Memory B cell (primary cell): Measurements from ENCODE around the gene TNFAIP2.

ENCODE experiments used
- ATAC-seq: fragments of 150-1000 bp; cut with Tn5 transposase; 2 replicates; pipeline ENCODE4 v1.10.0; 2021; ENCODE audit warnings: low read depth, mild to moderate bottlenecking, moderate library complexity
- DNase-seq, 2 donors: peaks; one replicate each; pipeline ENCODE4 v3.0.0; 2022; ENCODE audit warnings: low spot score in 2 of 2
- H3K27ac Mint-ChIP-seq: one replicate; pipeline ENCODE4 v1.8.0; 2022; ENCODE audit warnings: mild to moderate bottlenecking, moderate library complexity, mixed read lengths
- H3K27me3 Mint-ChIP-seq: one replicate; pipeline ENCODE4 v1.8.0; 2022; ENCODE audit warnings: mixed read lengths
- H3K36me3 Mint-ChIP-seq: one replicate; pipeline ENCODE4 v1.8.0; 2022; ENCODE audit warnings: mild to moderate bottlenecking, mixed read lengths
- H3K4me1 Mint-ChIP-seq: one replicate; pipeline ENCODE4 v1.8.0; 2022; ENCODE audit warnings: mixed read lengths
- H3K4me3 Mint-ChIP-seq: one replicate; pipeline ENCODE4 v1.8.0; 2022; ENCODE audit warnings: mild to moderate bottlenecking, moderate library complexity, mixed read lengths
- H3K9me3 Mint-ChIP-seq: one replicate; pipeline ENCODE4 v1.8.0; 2022; ENCODE audit warnings: mixed read lengths

Gene TNFAIP2

DNA sequence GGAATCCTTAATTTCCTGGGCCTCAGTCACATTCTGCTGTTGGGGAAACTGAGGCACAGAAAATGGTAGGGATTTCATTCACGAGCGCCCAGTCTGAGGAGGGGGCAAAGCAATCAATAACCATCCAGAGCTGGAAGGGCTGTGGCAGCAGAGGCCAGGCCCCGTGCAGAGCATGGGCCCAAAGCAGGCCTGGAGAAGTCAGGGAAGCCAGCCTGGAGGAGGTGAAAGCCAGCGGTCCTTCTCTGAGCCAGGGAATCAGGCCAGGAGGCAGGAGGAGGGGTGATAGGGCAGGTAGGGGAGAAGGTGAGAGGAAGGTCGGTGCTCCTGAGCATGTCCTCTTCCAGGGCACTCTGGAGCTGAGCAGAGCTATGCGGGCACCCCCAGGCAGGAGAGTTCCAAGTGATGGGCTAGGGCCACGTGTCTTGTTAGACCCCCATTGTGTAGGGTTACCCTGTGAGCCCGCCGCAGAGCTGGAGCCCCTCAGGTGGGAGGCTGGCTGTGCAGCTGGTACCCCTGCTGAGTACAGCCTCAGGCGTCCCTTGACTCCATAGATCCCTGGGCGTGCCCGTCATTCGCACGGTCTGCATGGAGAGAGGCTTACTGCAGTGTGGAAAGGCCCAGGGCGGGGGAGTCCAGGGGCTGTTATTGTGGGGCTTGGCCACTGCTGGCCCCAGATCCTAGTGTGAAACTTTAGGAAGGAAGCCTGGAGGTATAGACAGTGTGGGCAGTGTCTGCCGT, 4.8 kb downstream of the TNFAIP2 start:
- no peaks in the 10 kb centered on the region for H3K36me3 Mint-ChIP-seq
- H3K4me3 Mint-ChIP-seq, result no peak overlapping the region
- ATAC-seq (no peak), DNase-seq (no peak)
- peaks cover 2% of the 10 kb centered on the region for H3K9me3 Mint-ChIP-seq
- peaks cover 13% of the 10 kb centered on the region for H3K27me3 Mint-ChIP-seq
- no peak overlapping the region for H3K27ac Mint-ChIP-seq
- H3K4me1 Mint-ChIP-seq, result peaks cover 4% of the 10 kb centered on the region

DNA sequence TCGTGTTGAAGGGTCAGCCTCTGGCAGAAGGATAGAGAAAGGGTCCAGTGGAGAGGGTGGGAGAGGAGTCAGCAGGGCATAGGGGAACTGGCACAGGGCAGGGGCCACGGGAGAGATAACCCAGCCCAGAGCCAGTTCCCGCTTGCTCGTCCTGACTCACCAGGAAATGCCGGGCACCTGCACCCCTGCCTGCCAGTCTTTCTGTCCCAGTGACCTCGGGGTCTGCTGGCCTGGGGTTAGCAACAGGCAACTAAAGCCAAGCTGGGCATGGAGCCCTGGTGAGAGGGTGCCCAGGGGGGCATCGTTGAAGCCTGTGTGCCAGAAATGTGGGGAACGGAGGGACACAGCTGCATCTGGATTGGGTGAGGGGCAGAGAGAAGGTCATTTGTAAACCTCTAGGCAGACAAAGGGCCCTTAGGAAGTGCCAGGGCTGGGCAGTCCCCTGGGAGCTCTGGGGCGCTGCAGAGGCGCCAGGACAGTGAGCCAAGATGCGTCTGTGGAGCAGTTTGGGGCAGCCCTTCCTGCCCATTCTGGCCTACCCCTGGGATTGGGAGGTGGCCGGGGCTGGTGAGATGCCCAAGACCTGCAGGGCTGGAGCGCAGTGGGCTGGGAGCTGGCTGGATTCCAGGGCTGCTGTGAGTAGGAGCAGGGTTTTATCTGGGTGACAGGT, 5.5 kb downstream of the TNFAIP2 start:
- ATAC-seq (no peak), DNase-seq (no peak)
- no peaks in the 10 kb centered on the region for H3K36me3 Mint-ChIP-seq
- peaks cover 2% of the 10 kb centered on the region for H3K9me3 Mint-ChIP-seq
- peaks cover 4% of the 10 kb centered on the region for H3K4me1 Mint-ChIP-seq
- no peak overlapping the region for H3K27ac Mint-ChIP-seq
- no peak overlapping the region for H3K4me3 Mint-ChIP-seq
- peaks cover 13% of the 10 kb centered on the region for H3K27me3 Mint-ChIP-seq

DNA sequence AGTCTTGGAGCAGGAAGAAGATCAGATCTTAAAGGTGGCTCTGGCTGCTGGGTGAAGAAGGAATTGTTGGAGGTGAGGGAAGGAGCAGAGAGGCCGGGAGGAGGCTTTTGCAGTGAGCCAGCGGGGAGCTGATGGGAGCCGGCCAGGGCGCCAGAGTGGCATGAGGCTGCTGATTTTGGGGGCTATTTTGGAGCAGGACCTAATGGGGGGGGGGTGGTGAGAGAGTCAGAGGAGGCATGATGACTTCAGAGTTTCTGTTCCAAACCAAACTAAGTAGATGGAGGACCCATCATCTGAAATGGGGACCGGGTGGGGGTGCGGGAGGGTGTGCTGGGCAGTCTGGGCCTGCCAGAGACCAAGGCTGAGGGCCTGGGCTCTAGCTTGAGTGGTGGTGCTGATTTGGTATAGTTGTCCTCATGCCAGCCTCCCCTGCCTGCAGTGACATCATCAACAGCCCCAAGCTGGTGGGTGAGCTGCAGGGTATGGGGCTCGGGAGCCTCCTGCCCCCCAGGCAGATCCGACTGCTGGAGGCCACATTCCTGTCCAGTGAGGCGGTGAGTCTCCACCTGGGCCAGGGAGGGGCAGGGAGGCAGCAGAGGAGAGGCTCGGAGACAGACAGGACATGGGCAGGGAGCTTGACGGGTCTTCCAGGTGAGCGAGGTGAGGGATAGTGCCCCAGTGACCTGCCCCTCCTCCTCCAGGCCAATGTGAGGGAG, 6.2 kb downstream of the TNFAIP2 start:
- H3K9me3 Mint-ChIP-seq, result peaks cover 2% of the 10 kb centered on the region
- no peaks in the 10 kb centered on the region for H3K4me1 Mint-ChIP-seq
- no peak for DNase-seq
- H3K36me3 Mint-ChIP-seq, result no peaks in the 10 kb centered on the region
- H3K4me3 Mint-ChIP-seq, result no peak overlapping the region
- H3K27ac Mint-ChIP-seq, result no peak overlapping the region
- ATAC-seq, result no peak
- peaks cover 9% of the 10 kb centered on the region for H3K27me3 Mint-ChIP-seq

DNA sequence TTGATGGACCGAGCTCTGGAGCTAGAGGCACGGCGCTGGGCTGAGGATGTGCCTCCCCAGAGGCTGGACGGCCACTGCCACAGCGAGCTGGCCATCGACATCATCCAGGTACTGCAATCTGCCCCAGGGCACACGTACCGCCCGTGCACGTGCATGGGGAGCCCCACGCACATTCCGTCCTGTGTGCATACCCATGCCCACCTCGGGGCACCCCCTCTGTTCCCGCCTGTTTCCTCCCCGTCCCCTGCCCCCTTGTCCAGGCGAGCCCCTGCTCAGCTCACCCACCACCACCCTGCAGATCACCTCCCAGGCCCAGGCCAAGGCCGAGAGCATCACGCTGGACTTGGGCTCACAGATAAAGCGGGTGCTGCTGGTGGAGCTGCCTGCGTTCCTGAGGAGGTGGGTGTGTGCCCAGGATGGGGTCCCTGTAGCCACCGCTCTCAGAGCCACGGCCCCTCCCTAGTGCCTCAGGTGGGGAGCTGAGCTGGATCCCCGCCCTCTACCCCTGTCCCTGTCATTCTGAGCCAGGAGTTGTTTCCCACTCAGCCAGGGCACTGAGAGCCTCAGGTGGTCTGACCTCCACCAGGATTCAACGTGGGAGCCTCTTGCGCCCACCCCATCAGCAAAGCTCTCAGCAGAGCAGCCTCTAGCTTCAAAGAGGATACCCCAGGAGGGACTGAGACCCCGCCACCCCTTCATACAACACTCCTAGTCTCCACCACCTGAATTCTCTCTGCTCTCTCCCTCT, 6.9 kb downstream of the TNFAIP2 start:
- no peaks in the 10 kb centered on the region for H3K4me1 Mint-ChIP-seq
- H3K36me3 Mint-ChIP-seq, result no peaks in the 10 kb centered on the region
- no peak for ATAC-seq
- H3K4me3 Mint-ChIP-seq, result no peak overlapping the region
- no peak overlapping the region for H3K27ac Mint-ChIP-seq
- DNase-seq, result no peak
- peaks cover 8% of the 10 kb centered on the region for H3K27me3 Mint-ChIP-seq
- peaks cover 2% of the 10 kb centered on the region for H3K9me3 Mint-ChIP-seq

DNA sequence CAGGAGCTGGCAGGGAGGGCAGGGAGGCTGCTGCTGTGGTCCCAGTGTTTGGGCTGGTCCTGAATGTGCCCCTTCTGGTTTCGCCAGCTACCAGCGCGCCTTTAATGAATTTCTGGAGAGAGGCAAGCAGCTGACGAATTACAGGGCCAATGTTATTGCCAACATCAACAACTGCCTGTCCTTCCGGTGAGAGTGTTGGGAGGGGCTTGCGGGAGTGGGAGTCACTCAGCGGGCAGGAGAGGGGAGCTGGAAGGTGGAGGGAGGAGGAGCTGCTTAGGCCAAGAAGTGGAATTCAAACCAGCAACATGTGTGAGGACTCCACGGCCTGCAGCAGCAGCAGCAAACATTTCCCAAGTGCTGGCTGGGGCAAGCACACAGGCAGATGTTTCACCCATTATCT, 7.7 kb downstream of the TNFAIP2 start:
- H3K27ac Mint-ChIP-seq, result no peak overlapping the region
- H3K9me3 Mint-ChIP-seq, result peaks cover 2% of the 10 kb centered on the region
- H3K36me3 Mint-ChIP-seq, result no peaks in the 10 kb centered on the region
- H3K4me1 Mint-ChIP-seq, result no peaks in the 10 kb centered on the region
- ATAC-seq (no peak), DNase-seq (no peak)
- no peak overlapping the region for H3K4me3 Mint-ChIP-seq
- H3K27me3 Mint-ChIP-seq, result peaks cover 7% of the 10 kb centered on the region

DNA sequence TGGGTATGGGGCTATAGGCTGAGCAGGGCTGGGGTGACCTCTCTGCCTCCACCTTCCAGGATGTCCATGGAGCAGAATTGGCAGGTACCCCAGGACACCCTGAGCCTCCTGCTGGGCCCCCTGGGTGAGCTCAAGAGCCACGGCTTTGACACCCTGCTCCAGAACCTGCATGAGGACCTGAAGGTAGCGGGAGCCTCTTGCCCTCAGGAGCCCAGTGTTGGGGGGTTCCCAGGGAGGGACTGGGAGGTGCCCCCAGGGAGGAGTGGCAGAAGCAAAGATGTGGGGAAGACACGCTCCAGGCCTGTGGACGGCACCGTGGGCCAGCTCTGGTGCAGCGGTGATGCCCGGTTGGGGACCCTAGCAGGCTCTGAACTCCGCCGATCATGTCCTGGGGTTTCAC, 8.3 kb downstream of the TNFAIP2 start:
- DNase-seq, result no peak
- H3K4me3 Mint-ChIP-seq, result no peak overlapping the region
- H3K9me3 Mint-ChIP-seq, result no peaks in the 10 kb centered on the region
- ATAC-seq, result no peak
- H3K4me1 Mint-ChIP-seq, result no peaks in the 10 kb centered on the region
- peaks cover 7% of the 10 kb centered on the region for H3K27me3 Mint-ChIP-seq
- H3K36me3 Mint-ChIP-seq, result no peaks in the 10 kb centered on the region
- H3K27ac Mint-ChIP-seq, result no peak overlapping the region

DNA sequence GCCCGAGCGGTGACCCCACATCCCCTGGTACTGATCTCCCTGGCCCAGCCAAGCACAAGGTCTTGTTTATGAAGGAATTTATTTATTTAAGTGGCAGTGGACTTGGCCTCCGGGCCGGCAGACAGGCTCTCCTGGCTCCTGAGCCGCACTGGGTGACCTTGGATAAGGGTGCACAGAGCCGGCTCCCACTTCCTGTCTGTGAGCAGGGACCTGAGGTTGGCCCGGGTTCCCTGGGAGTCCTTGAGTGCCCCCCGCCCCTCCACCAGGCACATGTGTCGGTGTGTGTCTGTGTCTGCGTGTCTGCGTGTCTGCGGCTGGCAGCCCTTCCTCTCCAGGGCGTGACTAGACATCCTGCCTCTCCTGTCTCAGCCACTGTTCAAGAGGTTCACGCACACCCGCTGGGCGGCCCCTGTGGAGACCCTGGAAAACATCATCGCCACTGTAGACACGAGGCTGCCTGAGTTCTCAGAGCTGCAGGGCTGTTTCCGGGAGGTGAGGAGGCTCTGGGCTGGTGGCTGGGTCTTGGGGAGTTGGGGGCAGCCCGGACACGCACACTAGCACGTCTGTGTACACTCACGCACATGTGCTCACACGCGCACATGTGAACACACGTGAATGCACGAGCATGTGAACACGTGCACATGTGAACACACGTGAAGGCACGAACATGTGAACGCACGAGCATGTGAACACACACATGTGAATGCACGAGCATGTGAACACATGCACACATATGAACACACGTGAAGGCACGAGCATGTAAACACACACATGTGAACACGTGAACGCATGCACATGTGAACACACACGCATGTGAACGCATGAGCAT, 9.3 kb downstream of the TNFAIP2 start:
- Mint-ChIP-seq H3K4me3 (no peak overlapping the region), H3K4me1 (no peaks in the 10 kb centered on the region), H3K36me3 (no peaks in the 10 kb centered on the region), H3K27me3 (peaks cover 7% of the 10 kb centered on the region), H3K9me3 (no peaks in the 10 kb centered on the region), H3K27ac (no peak overlapping the region)
- no peak for ATAC-seq
- DNase-seq, result no peak

DNA sequence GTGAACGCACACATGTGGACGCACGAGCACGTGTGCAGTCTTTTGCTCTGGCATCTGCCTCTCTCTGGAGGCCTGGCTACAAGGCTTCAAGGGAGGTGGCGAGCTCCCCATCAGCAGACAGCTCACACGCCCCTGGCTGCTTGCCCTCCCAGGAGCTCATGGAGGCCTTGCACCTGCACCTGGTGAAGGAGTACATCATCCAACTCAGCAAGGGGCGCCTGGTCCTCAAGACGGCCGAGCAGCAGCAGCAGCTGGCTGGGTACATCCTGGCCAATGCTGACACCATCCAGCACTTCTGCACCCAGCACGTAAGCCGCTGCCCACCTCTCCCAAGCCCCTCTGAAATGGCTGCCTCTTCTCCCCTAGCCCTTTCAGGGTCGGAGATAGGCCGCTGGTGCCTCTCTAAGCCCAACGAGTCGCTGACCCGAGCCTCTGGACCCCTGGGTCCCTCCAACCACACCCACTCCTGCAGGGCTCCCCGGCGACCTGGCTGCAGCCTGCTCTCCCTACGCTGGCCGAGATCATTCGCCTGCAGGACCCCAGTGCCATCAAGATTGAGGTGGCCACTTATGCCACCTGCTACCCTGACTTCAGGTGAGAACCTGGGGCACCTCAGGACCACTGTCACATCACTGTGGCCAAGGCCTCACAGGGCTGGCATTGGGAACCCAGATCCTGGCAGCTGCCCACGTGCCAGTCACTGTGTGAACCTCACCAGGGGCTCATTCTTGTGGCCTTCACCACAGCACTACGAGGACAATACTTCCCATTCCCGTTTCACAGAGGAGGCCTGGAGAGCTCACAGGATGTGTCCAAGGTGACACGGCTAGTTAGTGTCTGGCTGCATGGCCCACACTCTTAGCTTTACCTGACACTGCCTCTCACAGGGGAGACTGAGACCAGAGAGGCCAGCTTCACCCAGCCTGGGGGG, 10.2 kb downstream of the TNFAIP2 start:
- Mint-ChIP-seq H3K27ac (no peak overlapping the region), H3K27me3 (peaks cover 7% of the 10 kb centered on the region), H3K4me3 (no peak overlapping the region), H3K4me1 (no peaks in the 10 kb centered on the region), H3K9me3 (no peaks in the 10 kb centered on the region), H3K36me3 (no peaks in the 10 kb centered on the region)
- no peak for ATAC-seq
- DNase-seq, result no peak

DNA sequence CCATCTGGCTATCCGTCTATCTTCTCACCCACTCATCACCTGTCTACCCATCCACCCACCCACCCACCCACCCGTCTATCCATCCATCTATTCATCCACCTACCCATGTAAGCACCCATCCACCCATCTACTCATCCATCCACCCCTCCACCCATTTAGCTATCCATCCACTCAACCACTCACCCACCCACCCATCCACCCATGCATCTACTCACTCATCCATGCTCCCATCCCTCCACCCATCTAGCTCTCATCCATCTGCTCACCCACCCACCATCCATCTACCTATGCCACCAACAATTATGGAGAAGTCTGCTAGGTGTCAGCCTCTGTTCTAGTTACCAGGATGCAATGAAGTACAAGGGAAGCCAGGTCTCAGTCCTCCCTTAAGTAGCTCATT, 11.1 kb downstream of the TNFAIP2 start:
- ATAC-seq, result no peak
- Mint-ChIP-seq H3K4me3 (no peak overlapping the region), H3K4me1 (no peaks in the 10 kb centered on the region), H3K36me3 (no peaks in the 10 kb centered on the region), H3K27ac (no peak overlapping the region), H3K27me3 (peaks cover 7% of the 10 kb centered on the region), H3K9me3 (no peaks in the 10 kb centered on the region)
- DNase-seq, result no peak

DNA sequence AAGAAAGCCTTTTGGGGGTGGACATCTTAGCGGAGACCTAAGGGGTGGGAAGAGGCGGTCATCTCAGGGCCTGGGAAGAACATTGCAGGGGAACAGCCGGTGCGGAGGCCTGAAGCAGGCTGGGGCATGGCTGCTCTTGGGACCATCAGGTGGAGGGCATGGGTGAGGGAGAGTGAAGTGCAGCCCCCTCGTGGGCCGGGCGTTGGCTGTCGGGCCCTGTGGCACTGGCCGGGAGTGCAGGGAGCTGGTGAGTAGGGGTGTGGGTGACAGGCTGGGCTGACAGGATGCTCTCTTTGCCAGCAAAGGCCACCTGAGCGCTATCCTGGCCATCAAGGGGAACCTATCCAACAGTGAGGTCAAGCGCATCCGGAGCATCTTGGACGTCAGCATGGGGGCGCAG, 11.7 kb downstream of the TNFAIP2 start:
- Mint-ChIP-seq H3K4me1 (no peaks in the 10 kb centered on the region), H3K36me3 (no peaks in the 10 kb centered on the region), H3K27ac (no peak overlapping the region), H3K4me3 (no peak overlapping the region), H3K9me3 (no peaks in the 10 kb centered on the region), H3K27me3 (peaks cover 7% of the 10 kb centered on the region)
- DNase-seq (no peak), ATAC-seq (no peak)

DNA sequence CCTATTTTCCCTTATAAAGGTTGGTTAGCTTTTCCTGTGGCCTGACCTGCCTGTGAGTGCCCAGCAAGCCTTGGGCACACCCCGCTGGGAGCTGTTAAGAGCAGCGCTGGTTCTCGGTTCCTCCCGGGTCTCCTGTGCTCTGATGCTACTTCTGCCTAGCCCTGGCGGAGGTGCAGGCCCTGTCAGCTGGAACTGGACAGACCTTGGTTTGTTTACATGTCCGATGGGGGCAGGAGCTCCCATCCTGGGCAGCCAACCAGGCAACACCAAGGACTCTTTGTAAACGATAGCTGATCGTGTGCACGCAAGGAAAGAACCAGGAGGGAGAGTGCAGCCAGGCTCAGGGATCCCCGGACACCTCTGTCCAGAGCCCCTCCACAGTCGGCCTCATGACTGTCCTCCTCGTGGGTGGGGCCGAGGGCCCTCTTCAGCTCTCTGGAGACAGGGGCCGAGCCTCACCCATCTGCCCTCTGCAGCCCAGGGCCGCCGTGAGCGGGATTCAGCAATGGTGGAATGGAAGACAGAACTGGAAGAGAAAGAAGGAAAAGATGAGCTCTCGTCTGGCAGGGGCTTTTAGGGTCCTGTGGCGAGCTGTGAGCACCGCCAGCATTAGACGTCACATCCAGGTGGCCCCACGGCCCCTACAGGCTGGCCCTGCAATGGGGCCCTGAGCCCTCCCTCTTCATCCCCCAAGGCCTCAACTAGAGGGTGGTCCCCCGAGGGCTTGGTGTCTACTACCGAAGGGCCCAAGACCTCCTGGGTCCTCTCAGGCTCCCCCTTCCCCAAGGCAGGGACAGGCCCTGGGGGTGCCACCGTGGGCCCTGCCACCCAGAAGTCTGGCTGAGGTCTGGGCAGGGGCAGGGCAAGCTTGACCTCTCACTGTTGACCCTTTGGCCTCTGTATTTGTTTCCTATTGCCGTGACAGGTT, 12.3 kb downstream of the TNFAIP2 start:
- ATAC-seq (no peak), DNase-seq (no peak)
- Mint-ChIP-seq H3K4me3 (no peak overlapping the region), H3K27ac (no peak overlapping the region), H3K27me3 (peaks cover 6% of the 10 kb centered on the region), H3K4me1 (peaks cover 4% of the 10 kb centered on the region), H3K36me3 (no peaks in the 10 kb centered on the region), H3K9me3 (no peaks in the 10 kb centered on the region)
